OCI-LY1 (cell line): ENCODE measurements around the gene AFTPH.

Source experiments
- H2AFZ ChIP-seq: fragments of 200-600 bp; sonication (generic), shearing (Covaris generic); 2 replicates; pipeline ENCODE4 v1.6.0; 2014; ENCODE audit warnings: antibody characterized with exemption, mild to moderate bottlenecking, low read length
- H3F3A ChIP-seq: fragments of 200-600 bp; sonication (generic), shearing (Covaris generic); 2 replicates; pipeline ENCODE4 v1.6.0; 2014; ENCODE audit warnings: mild to moderate bottlenecking, antibody characterized with exemption, low read length, moderate library complexity; ENCODE audit not compliant: insufficient read depth
- H3K27ac ChIP-seq: fragments of 200-600 bp; sonication (generic); 2 replicates; pipeline ENCODE4 v1.5.1; 2014; ENCODE audit warnings: low read length, mixed run types, mild to moderate bottlenecking, low read depth; ENCODE audit not compliant: poor library complexity, severe bottlenecking
- H3K27me3 ChIP-seq: fragments of 200-600 bp; sonication (generic); 2 replicates; pipeline ENCODE4 v1.6.0; 2014; ENCODE audit warnings: antibody characterized with exemption, mild to moderate bottlenecking, low read length, moderate library complexity; ENCODE audit not compliant: insufficient read depth
- H3K36me3 ChIP-seq: fragments of 200-600 bp; sonication (generic); 2 replicates; pipeline ENCODE4 v1.6.1; 2014; ENCODE audit warnings: mild to moderate bottlenecking, antibody characterized with exemption, low read length, moderate library complexity, mixed read lengths; ENCODE audit not compliant: insufficient read depth
- H3K4me1 ChIP-seq: fragments of 200-600 bp; sonication (generic); 2 replicates; pipeline ENCODE4 v1.5.1; 2014; ENCODE audit warnings: mild to moderate bottlenecking, low read length, moderate library complexity; ENCODE audit not compliant: insufficient read depth, severe bottlenecking
- H3K4me2 ChIP-seq: fragments of 200-600 bp; sonication (generic), shearing (Covaris generic); 2 replicates; pipeline ENCODE4 v1.6.1; 2014; ENCODE audit warnings: low read length
- H3K4me3 ChIP-seq: fragments of 200-600 bp; sonication (generic); 2 replicates; pipeline ENCODE4 v1.5.1; 2014; ENCODE audit warnings: low read length, low read depth, mild to moderate bottlenecking, mixed read lengths; ENCODE audit not compliant: poor library complexity, severe bottlenecking
- H3K79me2 ChIP-seq: fragments of 200-600 bp; shearing (Covaris generic); 2 replicates; pipeline ENCODE4 v1.6.1; 2016; ENCODE audit warnings: mixed run types, low read length, mixed read lengths; ENCODE audit not compliant: insufficient read depth
- H3K9ac ChIP-seq: fragments of 200-600 bp; sonication (generic), shearing (Covaris generic); 2 replicates; pipeline ENCODE4 v1.6.1; 2014; ENCODE audit warnings: mild to moderate bottlenecking, low read length, mixed read lengths
- H3K9me2 ChIP-seq: fragments of 200-600 bp; sonication (generic), shearing (Covaris generic); 2 replicates; pipeline ENCODE4 v1.6.1; 2014; ENCODE audit warnings: low read depth, mild to moderate bottlenecking, low read length, mixed read lengths
- H3K9me3 ChIP-seq: fragments of 200-600 bp; shearing (Covaris generic); 2 replicates; pipeline ENCODE4 v1.6.1; 2014; ENCODE audit warnings: low read length, mixed read lengths
- H4K20me1 ChIP-seq: fragments of 200-600 bp; sonication (generic), shearing (Covaris generic); 2 replicates; pipeline ENCODE4 v1.6.0; 2016; ENCODE audit warnings: mild to moderate bottlenecking, low read length; ENCODE audit not compliant: insufficient read depth
- CTCF ChIP-seq: fragments of 200-600 bp; sonication (generic), shearing (Covaris generic); IDR thresholded peaks from 2 replicates; pipeline ENCODE4 v1.5.1; 2017; ENCODE audit warnings: mild to moderate bottlenecking, antibody characterized with exemption, low read length, moderate library complexity, mixed read lengths
- EZH2 ChIP-seq: fragments of 200-600 bp; sonication (generic), shearing (Covaris generic); IDR thresholded peaks from 2 replicates; pipeline ENCODE4 v1.8.0; 2017; ENCODE audit warnings: borderline replicate concordance, mixed run types, mild to moderate bottlenecking, antibody characterized with exemption, low read length, moderate library complexity, mixed read lengths

Gene AFTPH

GRCh38 chr2:64629875-64630274, 105.7 kb downstream of the AFTPH start:
- peaks cover 45% of the 10 kb centered on the region for H3K36me3 ChIP-seq
- H3K4me2 ChIP-seq: no peak overlapping the region
- no peaks in the 10 kb centered on the region for H3K9me2 ChIP-seq
- TF ChIP-seq CTCF (no peak), EZH2 (no peak)
- no peak overlapping the region for H3K4me3 ChIP-seq
- H2AFZ ChIP-seq: no peak overlapping the region
- H3K9me3 ChIP-seq: no peaks in the 10 kb centered on the region
- H3F3A ChIP-seq: peaks cover 3% of the 10 kb centered on the region; the same call in 1 of the 2 replicates
- no peaks in the 10 kb centered on the region for H3K27me3 ChIP-seq
- peaks cover 15% of the 10 kb centered on the region for H3K4me1 ChIP-seq
- no peak overlapping the region for H3K9ac ChIP-seq
- H4K20me1 ChIP-seq: no peaks in the 10 kb centered on the region
- H3K27ac ChIP-seq: no peak overlapping the region
- H3K79me2 ChIP-seq: no peaks in the 10 kb centered on the region

- Histone ChIP-seq H3K27me3 (no peaks in the 10 kb centered on the region), H4K20me1 (no peaks in the 10 kb centered on the region), H3F3A (peaks cover 3% of the 10 kb centered on the region; the same call in 1 of the 2 replicates), H3K4me3 (no peak overlapping the region), H3K4me1 (peaks cover 15% of the 10 kb centered on the region), H2AFZ (no peak overlapping the region), H3K9me2 (no peaks in the 10 kb centered on the region), H3K9me3 (no peaks in the 10 kb centered on the region), H3K79me2 (peaks cover 3% of the 10 kb centered on the region; the same call in 1 of the 2 replicates), H3K4me2 (no peak overlapping the region), H3K36me3 (peaks cover 53% of the 10 kb centered on the region), H3K9ac (no peak overlapping the region), H3K27ac (no peak overlapping the region)
- no peak for TF ChIP-seq EZH2
- TF ChIP-seq CTCF: no peak
These were observed 106.6 kb downstream of the AFTPH start for GRCh38 chr2:64630752-64631151.

- Histone ChIP-seq H3K9me3 (no peaks in the 10 kb centered on the region), H2AFZ (no peak overlapping the region), H3K9me2 (no peaks in the 10 kb centered on the region), H4K20me1 (no peaks in the 10 kb centered on the region), H3K4me3 (no peak overlapping the region), H3K4me1 (peaks cover 14% of the 10 kb centered on the region), H3K4me2 (no peak overlapping the region), H3K36me3 (peaks cover 63% of the 10 kb centered on the region), H3K79me2 (peaks cover 5% of the 10 kb centered on the region; the same call in 1 of the 2 replicates), H3K27ac (no peak overlapping the region), H3K9ac (no peak overlapping the region), H3K27me3 (no peaks in the 10 kb centered on the region), H3F3A (peaks cover 3% of the 10 kb centered on the region; the same call in 1 of the 2 replicates)
- TF ChIP-seq EZH2: no peak
- no peak for TF ChIP-seq CTCF
These were observed 107.6 kb downstream of the AFTPH start for GRCh38 chr2:64631771-64632170.
